RWPE2 (cell line): ENCODE results near the gene FAM200B.

Experiments used
- ATAC-seq: fragments of 200-7000 bp; cut with Tn5 transposase; 3 replicates; pipeline ENCODE4 v1.9.1; 2021; ENCODE audit warnings: low read depth
- DNase-seq: peaks from one replicate; pipeline ENCODE4 v3.0.0-alpha.2; 2020; ENCODE audit warnings: low spot score
- H3K27ac ChIP-seq: fragments of 450-650 bp; 2 replicates; pipeline ENCODE4 v1.5.1; 2017; ENCODE audit warnings: mild to moderate bottlenecking; ENCODE audit not compliant: poor library complexity, severe bottlenecking
- H3K27me3 ChIP-seq: fragments of 250-450 bp; sonication (Bioruptor Pico); 2 replicates; pipeline ENCODE4 v1.5.1; 2021; ENCODE audit warnings: mild to moderate bottlenecking, moderate library complexity; ENCODE audit not compliant: insufficient read depth, poor library complexity, severe bottlenecking
- H3K36me3 ChIP-seq: fragments of 250-450 bp; sonication (Bioruptor Pico); 2 replicates; pipeline ENCODE4 v1.5.1; 2020; ENCODE audit warnings: low read depth, mild to moderate bottlenecking, moderate library complexity
- H3K4me1 ChIP-seq: fragments of 250-450 bp; sonication (Bioruptor Pico); 2 replicates; pipeline ENCODE4 v1.5.1; 2021; ENCODE audit warnings: mild to moderate bottlenecking, moderate library complexity; ENCODE audit not compliant: insufficient read depth, poor library complexity, severe bottlenecking
- H3K4me3 ChIP-seq: fragments of 250-450 bp; sonication (Bioruptor Pico); 2 replicates; pipeline ENCODE4 v1.5.1; 2021; ENCODE audit warnings: mild to moderate bottlenecking, moderate library complexity; ENCODE audit not compliant: severe bottlenecking
- H3K9me3 ChIP-seq: fragments of 250-450 bp; sonication (Bioruptor Pico); 2 replicates; pipeline ENCODE4 v1.5.1; 2021; ENCODE audit warnings: mild to moderate bottlenecking, moderate library complexity; ENCODE audit not compliant: severe bottlenecking
- CTCF ChIP-seq: fragments of 450-650 bp; IDR thresholded peaks from one replicate; pipeline ENCODE4 v1.5.1; 2017; ENCODE audit warnings: mild to moderate bottlenecking, moderate library complexity; ENCODE audit not compliant: poor library complexity, severe bottlenecking

Gene FAM200B

DNA sequence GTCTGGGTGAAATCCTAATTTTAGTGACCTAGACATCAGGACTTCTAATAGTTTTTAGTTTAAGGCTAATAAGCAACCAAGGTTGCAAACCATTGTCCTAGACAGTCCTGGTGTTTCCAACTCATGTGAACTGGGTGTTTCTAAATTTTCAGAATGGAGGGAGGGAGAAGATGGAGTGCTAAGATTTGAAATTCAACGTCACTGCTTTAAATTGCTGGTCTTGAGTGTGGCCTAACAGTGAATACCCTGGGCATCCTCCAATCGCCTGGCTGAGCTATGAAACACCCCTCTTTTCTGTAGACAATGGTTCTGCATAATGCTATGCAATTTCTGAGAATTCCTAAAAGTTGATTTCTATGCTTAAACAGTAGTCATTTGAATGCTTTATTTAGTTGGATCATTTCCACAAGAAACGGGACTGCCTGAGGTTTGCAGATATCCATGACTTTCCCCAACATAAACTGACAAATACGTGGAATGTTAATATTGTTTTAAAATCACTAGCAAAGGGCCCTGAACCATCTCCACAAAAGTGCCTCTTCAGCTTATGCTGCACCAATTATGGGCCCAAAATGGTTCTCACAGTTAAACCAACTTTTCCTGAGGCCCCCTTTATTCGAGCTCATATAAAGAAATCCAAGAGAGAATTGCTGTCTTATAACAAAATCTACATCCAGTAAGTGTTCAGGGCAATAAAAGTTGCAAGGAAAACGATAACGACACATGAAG lies 27.6 kb upstream of the FAM200B start:
- ATAC-seq (peak; percentile 75), DNase-seq (no peak)
- H3K9me3 ChIP-seq: no peaks in the 10 kb centered on the region
- H3K4me1 ChIP-seq: peaks cover 26% of the 10 kb centered on the region
- peak overlapping the region; percentile 94 for H3K4me3 ChIP-seq
- H3K27ac ChIP-seq: peak overlapping the region; percentile 76
- H3K27me3 ChIP-seq: no peaks in the 10 kb centered on the region
- peaks cover 15% of the 10 kb centered on the region for H3K36me3 ChIP-seq
- TF ChIP-seq CTCF: no peak

DNA sequence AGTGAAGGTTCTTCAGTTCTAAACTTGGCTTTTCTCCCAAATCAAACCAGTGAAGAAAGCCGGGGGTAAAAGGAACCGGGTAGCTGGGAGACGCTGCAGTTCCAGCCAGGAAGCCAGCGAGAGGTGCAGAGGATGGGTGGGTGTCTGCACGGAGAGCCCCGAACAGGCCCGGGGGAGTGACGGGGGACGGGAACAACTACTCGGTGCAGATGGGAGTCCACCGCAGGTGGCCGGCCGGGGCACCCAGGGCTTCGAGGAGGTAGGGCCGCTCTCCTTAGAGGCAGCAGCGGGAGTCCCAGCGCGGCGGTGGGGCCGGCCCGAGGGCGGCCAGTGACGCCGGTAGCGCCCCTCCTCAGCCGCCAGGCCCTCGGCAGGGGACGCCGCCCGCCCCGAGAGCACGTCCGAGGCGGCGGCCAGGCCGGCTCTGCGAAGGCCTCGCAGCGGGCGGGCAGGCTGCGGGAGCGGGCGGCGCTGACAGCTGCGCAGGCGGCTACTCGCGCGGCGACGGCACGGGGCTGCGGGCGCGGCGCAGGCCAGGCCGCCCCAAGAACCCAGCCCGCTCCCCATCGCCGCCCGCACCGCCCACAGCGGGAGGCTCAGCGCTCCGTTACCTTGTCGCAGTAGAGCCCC lies 26.9 kb upstream of the FAM200B start:
- no peaks in the 10 kb centered on the region for H3K27me3 ChIP-seq
- H3K36me3 ChIP-seq: peaks cover 22% of the 10 kb centered on the region
- ATAC-seq: peak; percentile 44
- DNase-seq: peak; percentile 58
- H3K4me1 ChIP-seq: peaks cover 30% of the 10 kb centered on the region
- no peaks in the 10 kb centered on the region for H3K9me3 ChIP-seq
- peak overlapping the region; percentile 94 for H3K4me3 ChIP-seq
- peak overlapping the region; percentile 76 for H3K27ac ChIP-seq
- no peak for TF ChIP-seq CTCF

GRCh38 chr4:15655223-15656037 lies 26.2 kb upstream of the FAM200B start, which contains the start of gene FBXL5:
FBXL5 (minus strand) TSS chr4:15655357; CDS start chr4:15655287, 70 bp downstream.
- Histone ChIP-seq H3K4me3 (peak within 1 kb of the TSS; percentile 94), H3K9me3 (no peaks in the 10 kb centered on the region), H3K27ac (peak within 1 kb of the TSS; percentile 76), H3K36me3 (peaks cover 23% of the 10 kb centered on the region), H3K4me1 (peaks cover 33% of the 10 kb centered on the region), H3K27me3 (no peaks in the 10 kb centered on the region)
- DNase-seq (peak; percentile 75), ATAC-seq (peak; percentile 43)
- no peak for TF ChIP-seq CTCF

- no peaks in the 10 kb centered on the region for H3K27me3 ChIP-seq
- peaks cover 23% of the 10 kb centered on the region for H3K36me3 ChIP-seq
- H3K27ac ChIP-seq: peak overlapping the region; percentile 76
- no peak for TF ChIP-seq CTCF
- peaks cover 32% of the 10 kb centered on the region for H3K4me1 ChIP-seq
- ATAC-seq (no peak), DNase-seq (no peak)
- H3K9me3 ChIP-seq: no peaks in the 10 kb centered on the region
- H3K4me3 ChIP-seq: peak overlapping the region; percentile 94
Observed at GRCh38 chr4:15656038-15656470, 25.6 kb upstream of the FAM200B start.
